Dendritic cell treated with granulocyte-macrophage colony-stimulating factor and Interleukin-4, amounts not matched to agents 40 ng/mL and 50 ng/mL, for 4 days (primary cell): ENCODE results near the gene B4GALT3.
"Not testable (repeated sequence)": the region's sequence is repeated elsewhere in the genome, so short reads cannot be mapped to it uniquely, and the experiment has no call there.

Experiments
- H3K27ac Mint-ChIP-seq: one replicate; pipeline ENCODE4 v1.8.0; 2022; ENCODE audit warnings: mild to moderate bottlenecking, mixed read lengths
- H3K27me3 Mint-ChIP-seq: one replicate; pipeline ENCODE4 v1.8.0; 2022; ENCODE audit warnings: mild to moderate bottlenecking, mixed read lengths
- H3K36me3 Mint-ChIP-seq: one replicate; pipeline ENCODE4 v1.8.0; 2022; ENCODE audit warnings: low read depth, mixed read lengths
- H3K4me1 Mint-ChIP-seq: one replicate; pipeline ENCODE4 v1.8.0; 2022; ENCODE audit warnings: low read depth, mixed read lengths
- H3K4me3 Mint-ChIP-seq: one replicate; pipeline ENCODE4 v1.8.0; 2022; ENCODE audit warnings: mild to moderate bottlenecking, moderate library complexity, mixed read lengths
- H3K9me3 Mint-ChIP-seq: one replicate; pipeline ENCODE4 v1.8.0; 2022; ENCODE audit warnings: mixed read lengths
- intact Hi-C: fragments of 100-400 bp; cut with micrococcal nuclease; formaldehyde crosslinking; loops from one replicate; pipeline ENCODE4 v1.15.0; 2022

B4GALT3 gene

DNA sequence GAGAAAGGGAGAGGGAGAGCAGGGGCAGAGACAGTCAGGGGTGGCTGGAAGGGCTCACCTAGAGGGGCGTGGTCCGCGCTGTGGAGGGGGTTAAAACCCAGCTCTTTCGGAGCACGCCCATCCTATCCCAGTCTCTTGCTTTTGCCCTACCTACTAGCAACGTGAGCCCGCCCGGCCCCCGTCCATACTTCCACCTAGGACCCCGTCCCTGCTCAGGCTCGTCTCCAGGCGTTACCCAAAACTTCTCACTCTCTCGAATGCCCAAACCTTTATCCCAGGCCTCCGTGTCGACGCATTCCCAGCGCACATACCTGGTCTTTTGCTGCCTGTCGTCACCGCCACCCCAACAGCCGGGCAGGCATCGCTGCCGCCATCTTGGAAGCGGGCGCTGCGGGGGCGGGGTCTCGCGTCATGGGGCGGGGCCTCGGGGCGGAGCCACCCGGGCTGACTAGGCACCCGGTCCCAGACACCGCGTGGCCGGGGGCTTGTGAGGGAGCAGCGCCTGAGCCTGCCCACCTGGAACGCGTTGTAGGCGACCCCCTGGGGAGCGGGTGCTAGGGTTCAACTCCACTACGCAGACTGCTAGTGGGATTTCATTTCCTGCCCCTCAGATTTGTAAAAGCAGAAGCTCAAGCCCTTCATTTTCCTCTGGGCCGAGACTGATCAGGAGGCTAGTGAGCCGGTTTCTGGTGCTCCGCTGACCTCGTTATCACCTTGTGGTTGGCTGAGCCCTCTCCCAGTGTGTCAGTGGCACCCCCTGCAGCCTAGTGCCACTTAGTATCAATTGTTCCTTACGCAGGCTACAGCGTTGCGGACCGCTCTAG lies at the start of gene B4GALT3:
Gene B4GALT3 (minus strand): TSS at position 396 of the 824 bp plus-strand sequence. CDS start 1,447 bp downstream, outside the sequence.
- intact Hi-C loops: no loop called here
- Mint-ChIP-seq H3K27ac (peak within 1 kb of the TSS; percentile 91), H3K27me3 (no peaks in the 10 kb centered on the region), H3K4me3 (peak within 1 kb of the TSS; percentile 99), H3K36me3 (peaks cover 46% of the 10 kb centered on the region), H3K9me3 (no peaks in the 10 kb centered on the region), H3K4me1 (peaks cover 42% of the 10 kb centered on the region)

DNA sequence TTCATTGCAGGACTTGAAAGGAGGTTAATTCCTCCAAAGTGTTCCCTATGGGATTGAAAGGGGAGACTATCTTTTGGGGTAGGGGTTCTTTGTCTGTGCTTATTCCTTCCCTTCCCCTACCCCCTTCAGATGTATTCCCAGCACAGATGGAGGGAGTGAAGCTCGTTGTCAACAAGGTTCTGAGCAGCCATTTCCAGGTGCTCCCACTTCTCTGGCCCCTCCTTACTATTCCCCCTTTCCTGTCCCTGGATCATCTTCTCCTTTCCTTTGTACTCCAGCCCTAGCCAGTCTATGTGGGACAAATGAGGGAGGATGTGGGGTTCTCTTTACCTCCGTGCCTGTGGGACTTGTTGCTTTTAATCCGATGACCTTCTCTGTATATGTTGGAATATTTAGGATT lies 49.5 kb upstream of the B4GALT3 start:
- Mint-ChIP-seq H3K27me3 (no peaks in the 10 kb centered on the region), H3K4me1 (peaks cover 61% of the 10 kb centered on the region), H3K9me3 (no peaks in the 10 kb centered on the region), H3K36me3 (peaks cover 66% of the 10 kb centered on the region), H3K4me3 (peak overlapping the region; percentile 100), H3K27ac (peak overlapping the region; percentile 94)
- intact Hi-C loops: loop anchor here (1.0 to 5.0 kb wide), 4 partner anchors 64 to 156 kb away; partner anchors contain the start of genes CFAP126 and SDHC

DNA sequence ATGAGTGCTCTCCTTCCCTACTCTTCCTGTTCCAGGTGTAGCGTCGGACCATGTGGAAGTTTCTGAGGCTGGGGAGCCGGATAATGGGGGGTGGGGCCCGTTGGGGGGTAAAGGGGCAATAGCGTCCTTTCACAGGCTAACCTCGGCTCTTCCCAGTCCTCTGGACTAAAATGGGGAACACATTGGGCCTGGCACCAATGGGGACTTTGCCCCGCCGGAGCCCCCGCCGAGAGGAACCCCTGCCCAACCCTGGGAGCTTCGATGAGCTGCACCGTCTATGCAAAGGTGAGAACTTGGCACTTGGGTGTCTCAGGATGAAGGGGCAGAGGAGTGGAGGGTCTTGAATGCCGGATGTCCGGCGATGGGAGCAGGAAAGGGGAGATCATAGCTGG lies 49.0 kb upstream of the B4GALT3 start:
- no peaks in the 10 kb centered on the region for H3K9me3 Mint-ChIP-seq
- intact Hi-C loops: loop anchor here (2.0 to 5.0 kb wide), 3 partner anchors 64 to 141 kb away; partner anchors contain the start of genes CFAP126 and SDHC
- peaks cover 70% of the 10 kb centered on the region for H3K36me3 Mint-ChIP-seq
- H3K27me3 Mint-ChIP-seq: no peaks in the 10 kb centered on the region
- H3K4me3 Mint-ChIP-seq: peak overlapping the region; percentile 100
- peak overlapping the region; percentile 94 for H3K27ac Mint-ChIP-seq
- H3K4me1 Mint-ChIP-seq: peaks cover 62% of the 10 kb centered on the region

DNA sequence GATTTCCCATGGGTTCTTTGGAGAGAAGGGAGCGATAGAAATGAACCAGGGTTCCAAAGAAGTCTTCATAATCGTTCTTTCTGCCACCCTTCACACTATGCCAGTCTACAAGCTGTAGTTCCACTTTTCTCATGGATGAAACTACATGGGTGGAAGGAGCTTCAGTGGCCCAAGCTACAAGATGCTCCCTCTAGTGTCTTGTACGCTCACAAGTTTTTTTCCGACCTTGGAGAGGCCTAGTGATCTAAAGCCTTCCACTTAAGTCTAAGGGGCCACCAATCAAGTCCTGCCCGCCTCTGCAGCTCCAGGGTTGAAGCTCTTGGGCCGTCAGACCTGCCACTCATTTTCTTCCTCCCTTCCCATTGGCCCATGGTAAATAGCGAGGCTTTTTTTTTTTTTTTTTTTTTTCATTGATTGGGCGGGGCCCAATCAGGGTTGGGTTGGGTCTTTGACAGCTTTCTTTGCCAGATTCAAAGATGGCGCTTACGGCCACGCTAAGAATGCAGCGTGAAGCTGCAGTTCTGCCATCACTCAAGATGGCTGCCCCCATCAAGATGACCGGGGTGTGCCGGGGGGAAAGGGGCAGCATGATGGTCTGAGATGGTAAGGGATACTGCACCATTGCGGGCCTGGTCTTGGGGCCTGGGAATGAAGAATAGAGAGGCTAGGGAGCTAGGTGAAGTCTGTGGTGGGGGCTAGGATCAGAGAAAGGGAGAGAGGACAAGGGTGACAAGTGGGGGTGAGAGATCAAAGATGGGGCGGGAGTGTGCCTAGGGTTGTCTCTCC lies 48.4 kb upstream of the B4GALT3 start, which contains the start of gene TOMM40L:
Gene TOMM40L (plus strand): TSS at position 527 of the 786 bp plus-strand sequence. CDS start 430 bp downstream, outside the sequence.
- peaks cover 70% of the 10 kb centered on the region for H3K36me3 Mint-ChIP-seq
- peak within 1 kb of the TSS; percentile 94 for H3K27ac Mint-ChIP-seq
- peaks cover 62% of the 10 kb centered on the region for H3K4me1 Mint-ChIP-seq
- H3K4me3 Mint-ChIP-seq: peak within 1 kb of the TSS; percentile 100
- H3K9me3 Mint-ChIP-seq: no peaks in the 10 kb centered on the region
- no peaks in the 10 kb centered on the region for H3K27me3 Mint-ChIP-seq
- intact Hi-C loops: loop anchor here (1.0 to 5.0 kb wide), 5 partner anchors 15 to 142 kb away; partner anchors contain the start of genes CFAP126 and SDHC

DNA sequence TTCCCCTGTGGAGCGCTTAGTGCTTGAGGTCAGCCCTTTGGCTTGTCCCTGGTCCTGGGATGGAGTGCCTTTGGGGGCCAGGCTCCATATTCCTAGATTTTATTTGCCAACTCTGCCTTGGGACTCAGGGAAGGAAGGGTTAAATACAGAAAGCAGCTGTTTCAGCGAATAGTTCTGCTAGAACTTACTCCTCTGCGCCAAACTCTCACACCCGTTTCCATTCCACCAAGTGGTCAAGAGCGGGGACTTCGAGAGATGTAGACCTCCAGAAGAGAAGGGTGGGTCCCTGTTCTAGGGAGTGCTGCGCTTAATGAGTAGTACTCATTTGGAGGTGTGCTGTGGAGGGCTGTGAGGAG lies 47.8 kb upstream of the B4GALT3 start:
- intact Hi-C loops: loop anchor here (1.0 to 5.0 kb wide), 4 partner anchors 14 to 142 kb away; partner anchors contain the start of genes CFAP126 and SDHC
- H3K4me3 Mint-ChIP-seq: peak overlapping the region; percentile 35
- H3K9me3 Mint-ChIP-seq: no peaks in the 10 kb centered on the region
- peaks cover 62% of the 10 kb centered on the region for H3K4me1 Mint-ChIP-seq
- peaks cover 70% of the 10 kb centered on the region for H3K36me3 Mint-ChIP-seq
- H3K27me3 Mint-ChIP-seq: no peaks in the 10 kb centered on the region
- peak overlapping the region; percentile 94 for H3K27ac Mint-ChIP-seq

DNA sequence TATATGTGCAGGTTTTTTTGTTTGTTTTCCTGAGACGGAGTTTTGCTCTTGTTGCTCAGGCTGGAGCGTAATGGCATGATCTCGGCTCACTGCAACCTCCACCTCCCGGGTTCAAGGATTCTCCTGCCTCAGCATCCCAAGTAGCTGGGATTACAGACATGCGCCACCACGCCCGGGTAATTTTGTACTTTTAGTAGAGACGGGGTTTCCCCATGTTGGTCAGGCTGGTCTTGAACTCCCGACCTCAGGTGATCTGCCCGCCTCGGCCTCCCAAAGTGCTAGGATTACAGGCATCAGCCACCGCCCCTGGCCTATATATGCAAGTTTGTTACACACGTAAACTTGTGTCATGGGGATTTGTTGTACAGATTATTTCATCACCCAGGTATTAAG lies 47.4 kb upstream of the B4GALT3 start:
- peaks cover 67% of the 10 kb centered on the region for H3K4me1 Mint-ChIP-seq

DNA sequence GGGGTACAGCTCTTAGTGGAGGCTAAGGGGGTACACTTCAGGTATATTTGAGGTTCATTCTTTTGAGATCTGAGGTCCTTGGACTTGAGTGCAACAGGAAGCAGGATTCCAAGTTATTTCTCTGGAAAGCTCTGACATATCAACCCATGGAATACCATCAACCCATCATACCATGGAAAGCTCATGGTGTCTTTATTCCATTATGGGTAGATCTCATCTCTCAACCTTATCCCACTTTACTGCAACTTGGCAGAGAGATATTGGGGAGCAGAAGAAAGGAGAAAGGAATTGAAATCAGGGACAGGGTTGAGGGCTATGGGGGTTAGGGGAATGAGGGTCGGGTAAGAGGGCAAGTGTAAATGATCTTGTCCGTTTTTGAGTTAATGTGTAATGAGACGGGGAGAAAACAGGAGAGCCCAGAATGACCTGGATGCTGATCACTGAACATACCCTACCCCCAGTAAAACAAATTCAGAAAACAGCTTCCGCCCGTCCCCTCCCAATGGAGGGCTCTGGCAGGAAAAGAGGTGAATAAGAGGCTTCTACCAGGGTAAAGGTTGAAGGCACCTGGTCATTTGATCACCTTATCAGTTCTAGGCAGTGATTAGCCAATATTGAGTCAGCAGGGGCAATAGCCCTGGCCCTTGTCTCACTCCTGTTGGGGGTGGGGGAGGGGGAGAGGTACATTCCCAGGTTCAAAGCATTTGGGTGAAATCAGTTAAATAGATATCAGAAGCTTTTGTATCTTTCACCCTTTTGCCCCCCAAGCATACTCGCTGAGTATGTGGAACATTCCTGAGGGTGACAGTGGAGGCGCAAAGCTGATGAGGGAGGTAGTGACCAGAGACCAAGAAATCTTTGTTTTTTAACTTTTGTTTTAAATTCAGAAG lies 46.7 kb upstream of the B4GALT3 start:
- Mint-ChIP-seq H3K4me1 (peaks cover 74% of the 10 kb centered on the region), H3K9me3 (no peaks in the 10 kb centered on the region), H3K36me3 (peaks cover 70% of the 10 kb centered on the region), H3K27ac (peak overlapping the region; percentile 37), H3K4me3 (no peak overlapping the region), H3K27me3 (no peaks in the 10 kb centered on the region)
- intact Hi-C loops: loop anchor here (2.0 kb wide), 1 partner anchor 13 kb away; no protein-coding TSS in a partner anchor

More for the DNA sequence above, 47.4 kb upstream of the B4GALT3 start:
- H3K9me3 Mint-ChIP-seq, H3K4me3 Mint-ChIP-seq, H3K27me3 Mint-ChIP-seq: not testable (repeated sequence)
- Mint-ChIP-seq H3K27ac (peak overlapping the region; percentile 94), H3K36me3 (peaks cover 70% of the 10 kb centered on the region)
- intact Hi-C loops: loop anchor here (1.0 to 5.0 kb wide), 4 partner anchors 14 to 143 kb away; partner anchors contain the start of genes CFAP126 and SDHC

DNA sequence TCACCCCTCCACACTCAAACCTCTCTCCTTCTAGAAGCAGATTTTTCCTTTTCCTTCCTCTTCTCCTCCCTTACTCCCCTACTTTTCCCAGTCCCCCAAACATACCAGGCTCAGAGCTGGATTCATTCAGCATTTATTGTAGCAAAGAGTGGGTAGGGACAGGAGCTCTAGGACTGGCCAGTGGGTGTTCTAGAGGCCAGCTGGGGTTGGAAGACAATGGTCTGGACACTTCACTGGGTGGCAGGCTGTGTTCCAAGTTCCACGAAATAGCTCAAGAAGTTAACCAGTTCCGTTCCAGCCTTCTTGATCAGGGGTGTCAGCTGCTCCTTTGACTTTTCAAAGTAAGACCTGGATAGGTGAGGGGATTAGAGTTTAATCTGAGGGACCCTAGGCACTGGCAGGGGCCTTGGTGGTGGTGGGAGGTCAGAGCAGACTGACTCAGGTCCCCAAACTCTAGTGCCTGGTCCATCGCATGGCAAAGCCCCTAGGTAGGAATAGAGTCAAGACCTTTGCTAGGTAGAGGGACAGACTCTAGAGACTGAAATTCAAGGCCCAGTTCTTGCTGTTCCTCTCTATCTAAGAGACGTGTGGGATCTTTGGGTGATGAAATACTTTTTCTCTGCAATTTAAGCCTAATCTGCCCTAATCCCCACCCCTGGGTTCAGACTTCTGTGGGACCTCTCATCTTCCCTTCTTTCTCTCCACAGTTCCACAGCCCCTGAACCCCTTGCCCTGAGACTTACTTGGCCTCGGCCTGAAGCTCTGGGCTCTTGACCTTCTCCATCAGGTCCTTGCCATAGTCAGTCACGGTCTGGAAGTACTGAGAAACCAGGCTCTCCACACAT lies 45.1 kb upstream of the B4GALT3 start:
- intact Hi-C loops: no loop called here
- Mint-ChIP-seq H3K4me3 (no peak overlapping the region), H3K27ac (peak overlapping the region; percentile 37), H3K9me3 (no peaks in the 10 kb centered on the region), H3K27me3 (no peaks in the 10 kb centered on the region), H3K4me1 (peaks cover 77% of the 10 kb centered on the region), H3K36me3 (peaks cover 73% of the 10 kb centered on the region)

DNA sequence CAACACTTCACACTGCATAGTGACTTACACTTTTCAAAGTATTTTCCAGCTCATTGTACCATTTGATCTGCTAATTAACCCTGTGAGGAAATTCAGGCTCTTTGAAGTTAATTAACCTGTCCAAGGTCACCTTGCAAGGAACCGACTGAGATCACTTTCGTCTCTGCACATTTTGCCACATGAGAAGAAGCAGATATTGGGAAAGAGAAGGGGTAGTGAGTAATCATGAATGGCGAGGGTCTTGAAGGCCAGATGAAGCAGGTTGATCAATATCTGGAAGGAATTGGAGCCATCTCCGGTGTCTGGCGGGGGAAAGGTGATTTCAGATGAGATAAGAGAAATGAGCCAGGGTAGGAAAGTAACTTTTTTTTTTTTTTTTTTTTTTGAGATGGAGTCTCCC lies 42.7 kb upstream of the B4GALT3 start:
- H3K27ac Mint-ChIP-seq: no peak overlapping the region
- H3K9me3 Mint-ChIP-seq: no peaks in the 10 kb centered on the region
- no peaks in the 10 kb centered on the region for H3K27me3 Mint-ChIP-seq
- intact Hi-C loops: no loop called here
- H3K4me1 Mint-ChIP-seq: peaks cover 65% of the 10 kb centered on the region
- peaks cover 83% of the 10 kb centered on the region for H3K36me3 Mint-ChIP-seq
- no peak overlapping the region for H3K4me3 Mint-ChIP-seq

DNA sequence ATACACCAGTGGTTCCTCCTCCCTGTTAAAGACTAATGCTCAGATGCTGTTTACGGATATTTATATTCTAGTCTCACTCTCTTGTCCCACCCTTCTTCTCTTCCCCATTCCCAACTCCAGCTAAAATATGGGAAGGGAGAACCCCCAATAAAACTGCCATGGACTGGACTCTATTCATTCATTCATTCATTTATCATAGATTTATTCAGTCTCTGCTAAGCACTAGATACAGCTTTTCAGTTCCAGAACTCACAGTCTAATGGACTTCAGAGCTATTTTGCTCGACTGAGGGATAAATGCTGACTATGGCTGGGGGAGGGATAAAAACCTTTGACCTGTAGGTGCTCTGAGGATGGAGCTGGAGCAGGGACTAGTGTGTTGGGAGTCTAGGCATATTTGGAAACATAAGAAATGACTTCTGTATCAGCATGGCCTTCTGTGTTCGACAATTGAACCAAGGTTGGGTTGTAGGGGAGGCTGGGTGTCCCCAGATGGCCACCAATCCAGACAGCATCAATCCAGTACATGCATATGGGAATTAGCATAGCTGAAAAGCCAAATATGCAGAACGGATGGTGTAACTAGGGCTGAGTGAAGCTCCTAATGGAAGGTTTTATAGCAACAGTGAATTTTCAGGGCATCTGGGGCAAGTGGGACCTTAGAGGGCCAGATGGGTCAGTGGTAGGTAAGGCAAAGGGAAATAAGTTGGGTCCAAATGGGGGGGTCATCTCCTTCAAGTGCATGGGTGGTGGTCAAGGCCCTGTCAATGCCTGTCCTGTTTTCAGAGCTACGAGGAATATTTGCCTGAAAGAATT lies 42.0 kb upstream of the B4GALT3 start:
- H3K4me1 Mint-ChIP-seq: peaks cover 66% of the 10 kb centered on the region
- no peaks in the 10 kb centered on the region for H3K9me3 Mint-ChIP-seq
- intact Hi-C loops: no loop called here
- no peak overlapping the region for H3K4me3 Mint-ChIP-seq
- no peaks in the 10 kb centered on the region for H3K27me3 Mint-ChIP-seq
- H3K27ac Mint-ChIP-seq: no peak overlapping the region
- peaks cover 90% of the 10 kb centered on the region for H3K36me3 Mint-ChIP-seq

DNA sequence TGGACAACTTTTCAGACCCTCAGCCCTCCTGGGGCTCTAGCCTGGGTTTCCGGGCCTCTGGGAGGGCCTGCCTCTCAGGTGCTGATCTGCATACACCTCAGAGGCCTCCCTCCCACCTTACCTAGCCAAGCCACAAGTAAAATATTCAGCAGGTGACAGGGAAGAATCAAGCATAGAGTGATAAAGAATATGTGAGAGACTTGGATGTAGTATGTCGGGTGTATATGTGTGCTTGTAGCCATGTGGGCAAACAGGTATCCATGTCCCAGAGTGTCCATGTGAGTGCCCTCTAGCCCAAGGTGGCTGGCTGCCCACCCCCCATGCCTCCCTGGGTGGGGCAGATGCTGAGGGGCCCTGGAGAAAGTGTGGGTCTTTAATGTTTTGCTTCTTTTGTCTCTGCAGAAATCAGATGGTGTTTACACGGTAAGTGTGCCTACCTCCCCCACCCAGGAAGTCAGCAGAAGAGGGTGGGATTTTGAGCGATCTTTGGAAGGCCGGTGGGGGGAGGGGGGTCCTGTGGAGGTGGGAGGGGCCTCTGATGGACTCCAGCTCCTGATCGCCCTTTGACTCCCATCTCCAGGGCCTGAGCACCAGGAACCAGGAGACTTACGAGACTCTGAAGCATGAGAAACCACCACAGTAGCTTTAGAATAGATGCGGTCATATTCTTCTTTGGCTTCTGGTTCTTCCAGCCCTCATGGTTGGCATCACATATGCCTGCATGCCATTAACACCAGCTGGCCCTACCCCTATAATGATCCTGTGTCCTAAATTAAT lies 41.2 kb upstream of the B4GALT3 start:
- H3K36me3 Mint-ChIP-seq: peaks cover 91% of the 10 kb centered on the region
- no peaks in the 10 kb centered on the region for H3K27me3 Mint-ChIP-seq
- H3K9me3 Mint-ChIP-seq: no peaks in the 10 kb centered on the region
- H3K27ac Mint-ChIP-seq: peak overlapping the region; percentile 98
- intact Hi-C loops: no loop called here
- H3K4me3 Mint-ChIP-seq: peak overlapping the region; percentile 72
- H3K4me1 Mint-ChIP-seq: peaks cover 66% of the 10 kb centered on the region
